HG03280 (cell line): ENCODE data around the gene CCDC66.

ENCODE experiments used
- ATAC-seq: cut with Tn5 transposase; IDR thresholded peaks from one replicate; pipeline ENCODE4 v1.9.1; 2021; ENCODE audit warnings: mild to moderate bottlenecking, moderate library complexity; ENCODE audit not compliant: unreplicated experiment

CCDC66 gene

GRCh38 chr3:56620371-56620770, 63.4 kb downstream of the CCDC66 start:
- ATAC-seq, result no peak

DNA sequence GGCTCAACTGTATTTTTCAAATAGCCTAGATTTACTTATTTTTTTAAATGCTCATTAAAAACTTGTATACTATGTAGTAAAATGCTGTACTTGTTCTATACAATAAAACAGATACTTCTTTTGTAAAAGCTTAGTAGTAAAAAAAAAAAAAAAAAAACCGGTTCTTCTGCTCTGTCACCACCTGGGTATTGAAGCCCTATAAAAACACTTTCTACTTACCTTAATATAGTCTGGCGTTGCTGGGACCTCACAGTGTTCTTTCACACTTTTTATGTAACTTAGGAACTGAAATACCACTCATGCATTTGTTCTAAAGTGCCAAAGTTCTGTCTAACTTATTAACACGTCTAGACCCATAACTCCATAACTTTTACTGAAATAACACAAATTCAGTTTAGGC, 64.7 kb downstream of the CCDC66 start:
- no peak for ATAC-seq

DNA sequence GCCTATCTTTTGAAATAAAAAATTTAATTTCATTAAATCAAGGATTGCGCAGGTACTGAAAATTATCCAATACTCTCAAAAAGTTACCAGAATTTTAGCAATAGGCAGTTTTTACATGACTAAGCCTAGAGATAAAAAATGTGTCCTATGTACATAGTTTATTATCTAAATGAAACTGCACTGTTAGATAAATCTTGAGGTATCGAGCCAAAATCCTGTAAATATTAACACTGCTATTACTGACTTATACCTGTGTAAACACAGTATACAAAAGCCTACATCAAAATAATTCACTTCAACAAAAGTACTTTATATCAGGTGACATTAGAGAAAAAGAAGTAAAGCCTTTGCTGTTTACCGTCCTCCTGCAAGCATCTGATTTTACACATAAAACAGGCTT, 65.4 kb downstream of the CCDC66 start:
- ATAC-seq, result no peak

DNA sequence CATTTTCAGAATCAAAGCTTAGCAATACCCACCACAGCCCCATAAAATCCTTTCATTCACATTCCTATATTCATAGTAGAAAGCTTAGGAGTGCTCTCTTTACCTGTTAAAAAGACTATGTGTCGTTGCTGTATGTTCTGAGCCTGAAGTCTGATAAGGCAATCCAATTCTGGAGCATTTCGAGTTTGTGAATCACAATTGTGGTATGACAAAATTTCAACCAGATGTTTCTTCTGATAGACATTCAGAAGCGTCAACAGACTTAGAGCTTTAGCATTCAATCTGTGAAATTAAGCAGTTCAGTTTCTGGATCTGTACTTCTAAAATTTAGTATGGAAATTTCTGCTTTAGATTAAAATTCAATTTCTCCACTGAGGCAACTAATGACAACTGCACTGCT, 67.8 kb downstream of the CCDC66 start:
- ATAC-seq, result no peak

DNA sequence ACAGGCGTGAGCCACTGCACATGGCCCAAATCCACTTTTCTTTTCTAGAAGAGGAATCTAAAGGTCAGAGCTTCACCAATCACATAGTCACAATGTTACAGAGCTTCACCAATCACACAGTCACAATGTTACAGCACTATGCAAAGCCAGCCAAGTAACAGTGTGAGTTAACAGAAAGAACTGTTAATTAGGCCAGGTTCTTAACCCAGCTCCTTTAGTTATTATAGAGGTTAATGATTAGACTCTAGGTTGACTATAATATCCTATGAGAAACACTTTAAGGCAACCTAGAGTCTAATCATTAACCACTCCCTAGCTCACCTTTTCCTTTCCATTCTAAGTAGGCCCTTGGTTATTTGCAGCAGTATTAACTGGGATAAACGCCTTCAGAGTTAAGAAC, 72.1 kb downstream of the CCDC66 start:
- ATAC-seq, result no peak

DNA sequence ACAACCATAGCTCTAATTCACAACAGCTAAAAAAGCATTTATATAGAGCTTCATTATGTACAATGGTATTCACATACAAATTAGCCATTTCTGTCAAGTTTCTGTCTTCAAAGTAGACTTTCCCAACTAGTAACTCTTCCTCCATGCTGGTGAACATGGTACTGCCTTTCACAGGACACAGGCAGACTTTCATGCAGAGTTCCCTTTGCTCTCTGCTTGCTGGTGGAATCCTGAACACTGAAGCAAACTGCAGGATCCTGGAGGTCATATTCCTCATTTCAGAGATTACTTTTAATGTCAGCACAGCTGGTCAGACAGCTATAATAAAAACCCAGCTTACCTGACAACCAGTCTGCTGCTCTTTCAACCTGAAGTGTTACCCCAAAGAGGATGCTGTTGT, 72.5 kb downstream of the CCDC66 start:
- ATAC-seq, result no peak

DNA sequence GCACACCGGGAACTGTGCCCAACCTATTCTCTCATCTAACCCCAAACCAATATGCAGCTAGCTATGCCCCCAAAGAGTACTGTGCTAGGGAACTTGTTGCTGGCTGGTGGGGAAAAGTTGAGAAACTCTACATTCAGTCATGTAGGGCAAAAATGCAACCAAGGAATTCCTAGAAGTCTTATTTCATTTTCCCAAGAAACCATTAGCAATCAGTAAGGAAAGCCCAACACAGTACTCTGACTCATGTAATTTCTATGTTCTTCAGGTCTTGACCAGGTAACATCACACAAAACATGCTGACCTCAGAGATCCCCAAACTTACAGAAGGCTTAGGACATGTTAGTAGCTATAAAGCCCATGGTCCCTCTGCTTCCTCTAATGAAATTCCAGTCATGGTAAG, 74.0 kb downstream of the CCDC66 start:
- ATAC-seq, result no peak

GRCh38 chr3:56633181-56633580, 76.2 kb downstream of the CCDC66 start:
- ATAC-seq, result no peak

DNA sequence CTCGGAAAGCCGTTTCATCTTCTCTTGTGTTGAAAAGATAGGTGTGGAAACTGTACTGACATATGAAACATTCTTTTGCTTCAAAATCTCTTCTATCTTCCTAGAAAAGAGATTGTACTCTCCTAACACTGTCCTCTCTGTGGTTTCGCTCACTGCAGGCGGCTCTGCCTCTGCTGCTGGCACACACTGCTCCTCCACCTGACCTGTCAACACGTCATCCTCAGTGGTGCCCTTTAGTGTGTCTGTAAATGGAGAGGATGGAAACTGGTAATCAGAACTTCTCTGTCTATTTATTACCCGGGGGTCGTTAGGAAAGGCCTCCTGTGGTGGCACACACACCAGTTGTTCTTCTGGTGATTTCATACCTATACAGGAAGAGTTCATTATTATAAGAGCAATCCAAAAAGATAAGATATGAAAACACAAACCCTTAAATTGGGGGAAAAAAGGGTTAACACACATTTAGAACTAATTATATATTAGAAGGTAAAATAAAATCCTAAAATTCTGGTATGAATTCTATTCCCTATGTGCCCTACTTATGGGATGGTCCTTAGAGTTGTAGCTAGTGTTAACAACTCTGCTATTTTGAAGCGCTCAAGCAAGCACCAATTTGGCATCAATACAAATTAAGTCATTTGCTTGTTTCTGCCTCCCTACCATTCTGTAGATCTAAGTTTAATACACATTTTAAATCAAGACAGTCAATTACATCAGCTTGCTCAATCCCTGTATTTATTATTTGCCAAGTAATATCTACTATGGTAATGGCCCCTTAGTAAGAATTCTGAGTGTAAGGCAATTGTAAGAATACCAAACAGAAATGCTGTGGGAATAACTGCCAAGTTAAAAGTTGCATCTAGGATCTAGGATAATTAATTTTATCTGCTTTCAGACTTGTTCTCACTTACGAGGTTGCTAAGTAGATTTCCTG, 76.9 kb downstream of the CCDC66 start:
- ATAC-seq, result no peak

GRCh38 chr3:56645407-56645806, 88.4 kb downstream of the CCDC66 start:
- ATAC-seq, result no peak

- ATAC-seq, result no peak
Measured at GRCh38 chr3:56654460-56654859, 97.5 kb downstream of the CCDC66 start.

DNA sequence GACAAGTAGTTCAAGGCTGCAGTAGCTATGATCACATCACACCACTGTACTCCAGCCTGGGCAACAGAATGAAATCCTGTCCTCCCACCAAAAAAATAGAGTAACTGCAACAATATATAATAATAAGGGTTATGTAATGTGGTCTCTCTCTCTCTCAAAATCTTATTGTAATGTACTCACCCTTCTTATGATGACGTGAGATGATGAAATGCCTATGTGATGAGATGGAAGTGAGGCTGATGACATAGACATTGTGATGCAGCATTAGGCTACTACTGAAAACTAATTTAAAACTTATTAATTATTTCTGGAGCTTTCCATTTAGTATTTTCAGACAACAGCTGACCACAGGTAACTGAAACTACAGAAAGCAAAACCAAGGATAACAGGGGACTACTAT, 98.7 kb downstream of the CCDC66 start:
- no peak for ATAC-seq

DNA sequence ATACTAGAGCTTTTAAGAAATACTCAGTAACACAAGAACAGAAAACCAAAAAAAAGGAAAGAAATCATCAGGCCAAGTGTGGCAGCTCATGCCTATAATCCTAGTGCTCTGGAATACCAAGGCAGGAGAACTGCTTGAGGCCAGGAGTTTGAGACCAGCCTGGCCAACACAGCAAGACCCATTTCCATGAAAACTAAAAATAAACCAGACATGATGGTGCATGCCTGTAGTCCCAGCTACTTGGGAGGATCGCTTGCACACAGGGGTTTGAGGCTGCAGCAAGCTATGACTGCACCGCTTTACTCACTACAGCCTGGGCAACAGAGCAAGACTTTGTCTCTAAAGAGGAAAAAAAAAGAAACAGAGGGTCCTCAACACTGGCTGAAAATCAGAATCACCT, 107.8 kb downstream of the CCDC66 start:
- ATAC-seq, result no peak

GRCh38 chr3:56667973-56668579, 111.1 kb downstream of the CCDC66 start:
- no peak for ATAC-seq
